HG02938 (cell line): ENCODE measurements around the gene PCNX2.

Experiments
- ATAC-seq: cut with Tn5 transposase; IDR thresholded peaks from one replicate; pipeline ENCODE4 v1.9.1; 2021; ENCODE audit warnings: mild to moderate bottlenecking, moderate library complexity; ENCODE audit not compliant: unreplicated experiment

PCNX2 gene

GRCh38 chr1:233320023-233320422 is 24.5 kb upstream of the PCNX2 start:
- ATAC-seq: no peak

DNA sequence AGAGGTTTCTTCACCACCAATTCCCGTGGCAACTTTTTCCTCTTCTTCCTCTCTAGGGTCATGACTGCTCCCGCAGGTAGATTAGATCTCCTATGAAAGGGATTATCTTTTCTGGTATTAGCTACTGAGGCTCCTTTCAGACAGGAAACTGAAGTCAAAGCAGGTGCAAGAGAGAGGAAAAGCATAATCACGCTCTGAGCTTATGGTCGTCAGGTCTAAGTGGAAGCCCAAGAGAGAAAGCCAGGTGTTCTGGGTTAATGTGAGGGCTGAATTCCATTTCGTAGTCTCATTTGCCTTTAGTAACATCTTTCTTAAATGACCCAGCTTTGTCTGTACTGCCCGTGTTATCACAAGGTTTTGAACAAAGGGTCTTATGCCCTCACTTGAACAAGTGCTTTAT is 23.7 kb upstream of the PCNX2 start:
- no peak for ATAC-seq

GRCh38 chr1:233316473-233316872 is 20.9 kb upstream of the PCNX2 start:
- ATAC-seq: no peak

DNA sequence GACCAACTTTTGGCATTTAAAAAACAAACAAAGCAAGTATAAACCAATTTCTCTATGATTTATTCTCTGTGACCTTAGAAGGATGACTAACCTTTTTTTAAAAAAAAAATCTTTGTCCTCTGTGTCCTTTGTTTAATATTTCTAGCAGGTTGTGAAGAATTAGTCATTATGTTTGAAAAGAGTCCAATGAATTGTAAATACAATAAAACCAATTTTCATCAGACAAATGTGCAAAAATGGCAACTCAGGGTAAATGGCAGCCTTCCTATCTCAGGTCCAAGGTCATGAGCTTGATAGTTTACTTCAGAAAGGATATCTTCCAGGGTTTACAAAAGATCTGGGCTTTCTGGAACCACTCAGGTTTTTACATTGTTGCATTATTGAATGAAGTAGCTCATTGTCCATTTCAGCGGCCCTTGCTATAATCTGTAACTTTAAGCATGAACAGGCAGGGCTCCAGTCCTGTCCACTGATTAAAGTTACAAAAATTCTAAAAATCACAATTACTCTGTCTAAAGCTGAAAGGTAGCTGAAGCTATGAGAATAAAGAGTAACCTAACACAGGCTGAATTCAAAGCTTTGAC is 20.3 kb upstream of the PCNX2 start:
- ATAC-seq: no peak

DNA sequence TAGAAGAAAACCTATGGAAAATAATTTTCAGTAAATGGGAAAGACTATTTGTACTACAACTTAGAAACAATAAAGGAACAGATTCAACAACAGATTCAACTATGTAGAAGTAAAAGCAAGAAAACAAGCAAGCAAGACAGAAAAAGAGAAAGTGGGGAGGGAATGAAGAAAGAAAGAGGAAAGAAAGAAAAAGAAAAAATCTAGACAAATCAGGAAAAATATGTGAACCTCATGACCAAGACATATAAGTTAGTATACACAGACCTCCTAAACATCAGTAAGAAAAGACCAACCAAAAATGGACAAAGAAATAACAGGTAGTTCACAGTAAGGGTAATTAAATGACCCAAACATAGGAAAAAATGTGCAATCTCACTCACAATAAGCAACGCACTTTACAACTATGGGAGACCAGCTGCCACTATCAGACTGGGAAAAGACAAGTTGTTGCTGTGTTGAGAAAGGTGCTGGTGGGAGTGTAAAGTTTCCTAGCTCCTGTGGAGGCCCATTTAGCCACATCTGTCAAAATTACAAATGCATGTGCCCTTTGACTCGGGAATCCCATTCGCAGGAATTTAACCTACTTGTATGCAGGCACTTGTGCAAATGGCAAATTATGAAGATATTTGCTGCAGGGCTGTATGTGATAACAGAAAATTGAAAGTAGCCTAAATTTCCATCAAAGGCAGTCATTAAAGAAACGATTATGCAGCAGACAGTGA is 18.1 kb upstream of the PCNX2 start:
- no peak for ATAC-seq

DNA sequence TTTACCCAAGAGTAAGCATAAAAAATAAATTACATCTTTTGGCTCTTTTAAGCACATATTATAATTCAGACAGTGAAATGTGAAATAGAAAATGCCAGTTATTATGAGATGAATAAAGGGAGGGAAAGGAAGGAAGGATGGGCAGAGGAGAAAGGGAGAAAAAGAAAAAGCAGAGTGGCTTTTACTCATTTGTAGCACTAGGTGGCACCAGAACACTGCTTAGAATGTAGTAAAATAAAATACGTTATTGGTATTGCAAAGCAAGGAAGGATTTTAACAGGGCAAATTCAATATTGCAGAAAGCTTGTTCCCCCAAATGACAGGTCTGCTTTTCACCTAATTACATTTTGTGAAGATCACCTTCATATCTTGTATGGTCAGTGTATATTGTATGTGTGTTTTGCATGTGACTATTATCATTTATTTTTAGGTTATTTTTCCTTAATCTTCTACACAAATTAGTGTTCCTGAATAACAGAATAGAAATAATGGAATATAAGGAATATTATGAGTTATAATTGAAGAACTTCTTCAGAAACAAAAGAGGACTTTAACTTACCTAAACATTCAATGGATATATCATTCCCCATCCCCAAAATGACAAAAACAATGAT is 9.1 kb upstream of the PCNX2 start:
- ATAC-seq: no peak

- ATAC-seq: no peak
These were observed 4.8 kb upstream of the PCNX2 start for GRCh38 chr1:233300326-233300725.

DNA sequence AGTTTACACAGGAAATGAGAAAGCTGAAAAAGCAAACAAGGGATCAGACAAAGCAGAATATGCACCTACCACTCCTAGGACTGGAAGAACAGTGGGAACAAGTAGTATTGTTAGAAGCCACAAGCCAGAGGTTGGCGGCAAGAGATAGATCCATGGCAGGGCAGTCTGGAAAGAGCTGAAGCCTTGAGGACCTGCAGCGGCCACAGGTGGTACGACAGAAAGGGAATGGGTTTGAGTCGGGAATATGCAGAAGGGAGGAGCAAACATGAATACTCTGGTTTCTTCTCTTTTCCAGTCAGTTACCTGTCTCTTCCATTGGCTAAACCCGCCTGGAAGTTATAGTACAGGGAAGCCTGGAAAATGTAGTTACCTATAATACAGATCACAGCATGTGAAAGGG is 3.9 kb upstream of the PCNX2 start:
- ATAC-seq: no peak

- no peak for ATAC-seq
These were observed 424 bp upstream of the PCNX2 start for GRCh38 chr1:233295975-233296322.

DNA sequence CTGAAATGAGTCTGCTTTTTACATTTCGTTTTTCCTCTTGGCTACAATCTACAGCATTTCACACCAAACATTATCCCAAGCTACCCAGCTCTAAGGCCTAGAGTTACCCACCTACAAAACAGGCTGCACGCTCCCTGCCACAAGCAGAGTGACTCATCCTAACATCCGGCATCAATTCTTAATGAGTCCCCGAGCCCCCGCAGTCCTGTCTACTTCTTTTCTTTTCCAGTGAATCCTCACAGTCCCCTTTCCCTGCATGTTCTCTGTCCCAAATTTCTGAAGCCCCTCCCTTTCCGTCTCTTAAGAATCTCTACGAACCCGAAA is 650 bp downstream of the PCNX2 start:
- peak; percentile 42 for ATAC-seq

GRCh38 chr1:233293556-233294446 is 1.7 kb downstream of the PCNX2 start:
- no peak for ATAC-seq

GRCh38 chr1:233290396-233291034 is 5.0 kb downstream of the PCNX2 start:
- no peak for ATAC-seq

GRCh38 chr1:233289676-233290075 is 5.8 kb downstream of the PCNX2 start:
- no peak for ATAC-seq

DNA sequence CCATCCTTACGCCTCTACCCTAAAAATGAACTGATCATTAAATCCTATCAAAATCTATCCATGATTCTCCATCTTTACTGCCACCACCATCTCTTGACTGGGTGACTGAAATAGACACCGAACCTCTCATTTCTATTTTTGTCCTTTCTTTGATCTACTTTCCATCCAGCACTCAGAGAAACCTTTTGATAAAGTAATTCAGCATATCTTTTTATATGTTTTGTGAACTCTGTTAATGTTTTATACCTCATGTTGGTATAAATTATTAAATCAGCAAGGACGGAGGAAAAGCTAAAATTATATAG is 13.0 kb downstream of the PCNX2 start:
- ATAC-seq: no peak

GRCh38 chr1:233281711-233282581 is 13.6 kb downstream of the PCNX2 start:
- ATAC-seq: peak; percentile 88

- ATAC-seq: no peak
These were observed 15.6 kb downstream of the PCNX2 start for GRCh38 chr1:233279971-233280370.

GRCh38 chr1:233278631-233279030 is 16.9 kb downstream of the PCNX2 start:
- ATAC-seq: no peak

- no peak for ATAC-seq
These were observed 17.6 kb downstream of the PCNX2 start for GRCh38 chr1:233277637-233278606.

GRCh38 chr1:233269656-233270055 is 25.9 kb downstream of the PCNX2 start:
- no peak for ATAC-seq
